Right hindlimb (tissue), 1 donor: Measurements from ENCODE around the gene HPCA.
A peak's percentile ranks its signal among the peaks of the same experiment; 100 is the strongest.

Experiments used
- DNase-seq: peaks from one replicate; pipeline ENCODE4 v3.0.0-alpha.2; 2018

The HPCA gene

DNA sequence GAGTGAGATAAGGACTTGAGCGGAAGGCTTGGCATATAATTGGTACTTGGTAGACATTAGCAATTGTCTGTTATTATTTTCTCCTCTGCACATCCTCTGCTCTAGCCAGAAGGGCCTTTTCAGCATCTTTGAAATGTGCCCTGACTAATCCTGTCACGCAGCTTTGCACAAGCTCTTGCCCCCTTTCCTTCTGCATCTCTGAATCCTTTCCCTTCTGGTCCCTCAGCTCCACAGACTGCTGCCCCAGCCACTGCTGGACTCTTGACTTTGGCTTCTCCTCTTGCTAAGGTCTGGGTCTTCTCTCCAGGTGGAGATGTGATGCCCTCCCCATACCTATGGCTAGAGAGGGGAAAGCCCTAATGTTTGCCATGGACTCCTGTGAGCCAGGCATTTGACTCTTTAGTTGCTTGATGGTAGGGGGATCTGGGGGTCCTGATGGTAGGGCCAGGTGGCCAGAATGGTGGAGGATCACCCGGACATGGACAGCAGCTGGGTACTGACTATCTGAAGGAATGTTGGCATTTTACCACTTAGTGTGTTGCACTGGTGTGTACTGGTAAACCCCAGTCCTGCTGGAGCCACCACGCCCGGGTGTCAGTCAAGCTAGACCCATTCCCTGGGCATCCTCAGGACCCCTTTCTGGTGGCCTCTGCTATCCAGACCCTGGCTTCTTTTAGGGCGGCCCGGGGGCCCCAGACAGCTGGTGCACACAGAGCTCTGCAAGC lies 4.4 kb downstream of the HPCA start:
- no peak for DNase-seq

DNA sequence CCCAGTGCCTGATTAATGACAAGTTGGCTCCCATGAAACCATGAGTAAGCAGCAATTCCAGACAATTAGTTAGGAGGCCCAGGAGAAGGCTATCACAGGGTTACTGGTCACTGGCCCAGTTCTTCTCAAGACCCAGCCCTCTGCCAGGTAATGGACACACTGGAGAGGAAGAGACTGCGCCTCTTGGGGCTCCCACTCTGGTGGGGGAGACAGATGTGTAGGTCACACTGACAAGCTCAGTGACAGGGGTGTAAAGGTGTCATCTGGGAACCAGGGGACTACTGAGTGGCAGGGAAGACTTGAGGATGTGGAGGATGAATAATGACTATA lies 4.9 kb downstream of the HPCA start:
- DNase-seq = no peak

DNA sequence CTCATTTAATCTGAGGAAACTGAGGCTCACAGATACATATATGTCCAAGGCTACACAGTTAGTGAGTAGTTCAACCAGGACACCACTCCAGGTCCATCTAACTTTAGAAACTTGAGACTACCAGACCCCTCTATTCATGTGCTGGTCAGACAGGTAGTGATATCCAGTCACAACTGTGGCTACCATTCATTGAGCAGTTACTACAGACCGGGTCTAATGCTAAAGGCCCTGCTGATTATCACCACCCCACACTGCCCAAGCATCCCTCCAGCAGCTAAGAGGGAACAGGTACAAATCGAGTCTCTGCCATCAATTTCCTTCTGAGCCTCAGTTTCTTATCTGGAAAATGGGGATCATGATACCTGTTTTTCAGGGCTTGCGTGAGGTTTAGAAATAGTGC lies 5.3 kb downstream of the HPCA start:
- DNase-seq = no peak

DNA sequence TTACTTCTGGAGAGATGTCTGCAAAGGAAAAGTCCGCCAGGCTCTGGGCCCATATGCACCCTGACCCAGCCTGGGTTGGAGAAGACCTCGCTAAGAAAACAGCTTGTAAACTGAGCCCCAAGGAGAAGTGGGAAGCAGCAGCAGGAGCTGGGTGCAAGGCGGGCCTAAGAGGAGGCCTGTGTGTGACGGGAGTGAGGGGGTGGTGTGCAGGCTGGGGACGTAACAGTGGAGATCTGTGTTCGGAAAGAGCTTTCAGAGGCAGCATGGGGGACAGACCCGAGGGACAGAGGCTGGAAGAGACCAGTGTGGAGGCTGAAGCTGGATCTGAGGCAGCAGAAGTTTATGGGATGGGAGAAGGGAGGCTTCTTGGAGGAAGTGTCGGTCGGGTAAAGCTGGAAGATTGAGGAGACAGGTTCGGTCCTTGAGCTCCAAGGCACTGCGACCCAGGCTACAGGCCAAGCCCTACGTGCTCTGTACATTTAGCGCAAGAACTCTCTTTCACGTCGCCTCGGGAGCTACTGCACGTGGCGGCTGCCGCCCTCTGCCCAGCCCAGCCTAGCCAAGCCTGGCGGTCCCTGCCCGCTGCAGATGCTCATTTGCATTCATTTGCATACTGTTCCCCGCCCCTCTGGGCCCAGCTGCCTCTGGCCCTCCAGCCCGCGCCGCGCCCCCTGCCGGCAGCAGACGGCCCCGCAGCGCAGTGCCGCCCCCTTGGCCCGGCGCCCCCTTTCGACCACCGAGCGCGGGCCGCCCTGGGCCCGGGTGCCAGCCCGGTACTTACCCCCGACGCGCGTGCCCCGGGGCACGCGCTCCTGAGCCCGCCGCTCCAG lies 6.3 kb downstream of the HPCA start:
- DNase-seq = peak; percentile 52

DNA sequence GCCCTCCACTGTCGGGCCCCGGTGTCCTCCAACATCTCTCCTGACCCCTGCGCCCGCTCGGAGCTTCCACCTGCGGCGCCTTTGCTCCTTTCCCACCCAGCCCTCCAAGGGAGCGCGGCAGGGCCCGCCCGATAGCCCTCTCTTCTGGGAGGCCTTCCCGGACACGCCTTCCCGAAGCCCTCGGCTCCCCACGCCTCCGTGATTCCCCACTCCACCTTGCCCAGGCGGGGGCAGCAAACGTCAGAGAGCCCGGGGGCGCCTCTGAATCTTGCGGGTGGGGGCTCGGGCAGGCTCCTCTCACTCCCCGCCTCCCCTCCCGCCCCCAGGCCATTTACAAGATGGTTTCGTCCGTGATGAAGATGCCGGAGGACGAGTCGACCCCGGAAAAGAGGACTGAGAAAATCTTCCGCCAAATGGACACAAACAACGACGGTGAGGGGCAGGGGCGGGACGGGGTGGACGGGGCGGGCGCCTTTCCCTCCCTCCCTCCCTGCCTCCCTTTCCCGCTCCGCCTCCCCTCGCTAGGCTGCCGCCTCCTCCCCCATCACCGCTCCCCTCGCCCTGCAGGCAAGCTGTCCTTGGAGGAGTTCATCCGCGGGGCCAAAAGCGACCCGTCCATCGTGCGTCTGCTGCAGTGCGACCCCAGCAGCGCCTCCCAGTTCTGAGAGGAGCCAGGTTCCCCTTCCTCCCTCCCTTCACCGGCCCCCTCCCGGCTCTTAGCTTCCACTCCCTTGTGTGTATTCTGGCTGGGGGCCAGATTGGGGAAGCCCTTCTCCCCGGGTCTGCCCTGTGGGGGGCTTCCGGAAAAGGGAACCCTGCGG lies 7.1 kb downstream of the HPCA start:
- peak; percentile 82 for DNase-seq

DNA sequence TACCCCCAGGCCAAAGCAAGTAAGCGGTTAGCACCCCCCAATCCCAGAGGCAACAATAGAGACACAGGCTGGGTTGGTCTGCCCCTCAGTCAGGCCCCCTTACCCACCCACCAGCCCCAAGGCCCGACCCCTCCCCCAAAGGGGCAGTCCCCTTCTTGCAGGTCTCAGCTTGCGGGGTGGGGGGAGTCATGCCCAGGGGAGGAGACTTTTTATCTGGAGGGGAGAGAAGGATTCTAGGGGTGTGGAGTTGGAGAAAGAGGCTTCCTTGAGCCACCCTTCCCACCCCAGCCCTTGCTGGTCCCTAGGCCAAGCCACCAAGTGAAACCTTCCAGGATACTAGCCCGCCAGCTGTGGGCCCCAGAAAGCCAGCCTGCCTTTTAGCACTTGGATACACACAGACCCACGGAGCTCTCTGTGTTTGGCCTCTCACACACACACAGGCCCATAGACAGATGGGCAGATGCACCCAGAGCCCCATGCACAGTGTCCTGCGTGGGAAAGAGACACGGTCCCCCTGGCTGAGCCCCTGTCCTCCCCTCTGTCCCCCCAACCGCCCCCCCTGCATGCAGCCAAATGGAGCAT lies 7.8 kb downstream of the HPCA start:
- peak; percentile 52 for DNase-seq

DNA sequence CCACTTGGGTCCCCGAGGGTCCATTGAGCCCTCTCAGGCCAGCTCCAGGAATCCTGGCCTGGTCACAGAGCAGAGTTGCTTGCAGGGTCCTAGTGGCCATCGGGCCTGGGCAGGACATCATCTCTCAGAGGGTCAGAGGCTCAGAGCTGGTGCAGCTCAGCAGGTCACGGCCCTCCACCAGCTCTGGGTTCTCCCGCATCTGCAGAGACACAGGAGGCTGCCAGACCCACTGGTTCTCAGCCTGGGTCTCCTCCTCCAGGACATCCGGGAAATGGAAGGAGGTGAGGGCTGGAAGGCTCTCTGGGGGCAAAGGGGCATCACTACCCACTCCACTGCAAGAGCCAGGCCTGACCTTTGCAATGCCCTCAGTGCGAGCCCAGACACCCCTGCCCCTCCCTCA lies 8.4 kb downstream of the HPCA start:
- no peak for DNase-seq

DNA sequence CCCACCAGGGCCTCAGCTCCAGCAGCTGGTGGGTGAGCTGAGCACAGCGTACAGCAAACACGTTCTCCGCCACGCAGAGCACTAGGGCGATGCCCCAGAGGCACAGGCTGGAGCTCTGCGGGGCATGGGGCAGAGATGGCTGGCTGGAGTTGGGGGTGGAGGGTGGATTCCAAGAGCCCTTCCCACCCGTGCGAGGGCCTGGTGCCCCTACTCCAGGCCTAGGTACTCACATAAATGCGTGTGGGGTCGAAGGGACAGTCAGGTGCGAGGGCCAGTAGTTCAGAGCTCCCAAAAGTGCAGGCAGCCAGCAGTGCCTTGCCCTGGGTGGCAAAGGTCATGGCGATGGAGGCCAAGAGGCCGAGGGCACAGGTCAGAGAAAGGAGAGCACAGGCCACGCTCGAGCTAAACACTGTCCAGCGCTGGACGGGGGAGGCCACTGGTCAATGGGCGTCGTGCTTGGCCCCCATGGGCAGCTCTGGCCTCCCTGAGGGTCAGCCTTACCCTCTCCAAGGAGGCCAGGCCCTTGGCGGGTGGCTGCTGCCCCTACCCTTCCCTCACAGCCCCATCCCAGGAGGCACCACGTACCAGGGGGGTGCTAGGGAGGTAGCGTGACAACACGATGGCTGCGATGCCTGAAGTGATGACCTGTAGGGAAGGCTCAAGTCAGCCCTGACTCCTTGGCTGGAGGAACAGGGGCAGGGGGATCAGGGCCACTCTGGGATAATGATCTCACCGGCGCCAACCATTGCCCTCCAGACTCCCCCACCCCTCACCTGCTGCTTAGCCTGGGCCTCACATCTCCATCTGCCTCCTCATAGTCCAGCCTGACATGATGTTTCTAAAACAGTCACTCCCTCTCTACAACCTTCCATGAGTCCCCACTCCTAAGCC lies 9.3 kb downstream of the HPCA start:
- no peak for DNase-seq

DNA sequence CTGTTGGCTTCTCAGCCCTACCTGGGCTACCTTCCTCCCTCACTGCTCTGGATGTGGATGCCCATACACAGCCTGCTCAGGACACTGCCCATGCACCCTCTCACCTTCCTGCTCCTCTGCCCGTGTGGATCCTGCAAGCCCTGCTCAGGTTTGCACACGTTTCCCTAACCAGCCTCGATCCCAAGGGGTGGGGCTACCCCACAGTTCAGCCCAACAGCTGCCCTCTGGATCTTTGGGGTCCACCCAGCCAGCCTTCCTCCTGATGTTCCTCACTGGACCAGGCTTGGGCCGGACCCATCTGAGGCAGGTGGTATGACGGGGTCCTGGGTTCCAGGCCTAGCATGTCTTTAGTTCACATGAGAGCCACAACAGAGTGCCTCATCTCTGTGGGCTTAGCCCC lies 10.2 kb downstream of the HPCA start:
- DNase-seq = no peak

DNA sequence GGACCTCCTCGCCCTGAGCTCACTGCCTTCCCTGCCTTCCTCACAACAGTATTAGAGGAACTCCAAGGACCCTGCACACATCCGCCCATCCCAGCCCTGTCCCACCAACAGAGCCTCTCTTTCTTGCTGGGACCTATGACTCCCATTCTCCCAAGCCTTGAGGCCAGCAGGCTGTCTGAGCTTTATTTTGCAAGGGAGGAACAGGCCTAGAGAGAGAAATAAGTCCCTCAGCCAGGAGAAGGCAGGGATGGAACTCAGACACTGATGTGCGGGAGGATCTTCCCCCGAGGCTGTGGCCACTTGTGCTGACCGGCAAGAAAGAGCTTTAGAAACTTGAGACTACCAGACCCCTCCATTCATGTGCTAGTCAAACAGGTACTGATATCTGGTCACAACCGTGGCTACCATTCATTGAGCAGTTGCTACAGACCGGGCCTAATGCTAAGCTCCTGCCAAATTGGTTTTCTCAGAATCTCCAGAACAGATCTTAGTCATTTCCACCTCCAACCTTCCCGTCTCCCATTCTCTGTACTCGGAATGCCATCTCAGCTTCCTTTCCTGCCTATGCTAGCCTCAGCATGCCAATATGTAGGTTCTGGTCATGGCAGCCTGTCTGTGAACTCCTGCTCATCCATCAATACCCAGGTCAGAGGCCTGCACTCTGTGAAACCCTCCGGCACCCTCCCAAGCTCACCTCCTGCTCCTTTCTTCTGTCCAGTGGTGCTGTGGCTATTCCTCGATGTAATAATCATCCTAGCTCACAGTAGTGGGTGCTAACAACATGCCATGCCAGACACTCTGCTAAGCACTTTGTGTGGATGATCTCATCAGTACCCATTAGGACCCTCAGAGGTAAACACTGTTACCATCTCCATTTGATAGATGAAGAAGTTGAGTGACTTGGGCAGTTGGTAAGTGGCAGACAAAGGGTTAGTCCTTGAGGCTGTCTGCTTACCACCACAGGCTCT lies 11.1 kb downstream of the HPCA start:
- no peak for DNase-seq

DNA sequence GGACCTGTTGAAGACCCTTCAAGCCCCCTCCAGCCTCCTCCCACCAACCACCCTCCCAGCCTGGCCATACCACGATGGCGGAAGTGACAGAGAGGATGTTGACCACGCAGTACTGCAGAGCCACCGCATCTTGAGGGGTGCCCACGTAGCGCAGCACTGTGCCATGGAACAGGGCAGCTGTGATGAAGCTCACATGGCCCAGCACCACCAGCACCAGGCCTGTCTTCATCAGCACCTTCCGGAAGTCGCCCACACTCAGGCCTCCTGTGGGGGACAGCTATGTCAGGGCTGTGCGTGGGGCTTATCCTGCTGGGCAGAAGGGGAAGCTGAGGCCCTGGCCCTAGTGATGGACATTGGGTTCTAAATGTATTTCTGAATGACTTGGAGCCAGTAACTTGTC lies 11.8 kb downstream of the HPCA start:
- no peak for DNase-seq

DNA sequence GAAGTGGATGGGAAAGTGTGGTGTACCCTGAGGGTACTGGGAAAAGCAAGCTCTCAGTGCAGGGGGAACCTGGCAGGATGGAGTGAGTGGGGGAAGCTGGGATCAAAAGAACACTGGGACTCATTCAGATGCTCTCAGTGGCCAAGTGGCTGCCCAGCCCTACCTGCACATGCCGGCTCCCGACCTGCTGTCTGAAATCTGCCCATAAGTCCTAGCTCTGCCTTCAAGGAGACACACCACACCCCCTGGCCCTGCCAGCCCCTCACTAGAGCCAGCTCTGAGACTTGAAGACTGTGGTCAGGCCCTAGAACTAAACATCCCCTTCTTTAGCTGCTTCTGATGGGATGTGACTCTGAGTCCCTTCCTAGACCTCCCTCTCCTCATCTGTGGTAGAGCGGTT lies 12.7 kb downstream of the HPCA start:
- DNase-seq = no peak

DNA sequence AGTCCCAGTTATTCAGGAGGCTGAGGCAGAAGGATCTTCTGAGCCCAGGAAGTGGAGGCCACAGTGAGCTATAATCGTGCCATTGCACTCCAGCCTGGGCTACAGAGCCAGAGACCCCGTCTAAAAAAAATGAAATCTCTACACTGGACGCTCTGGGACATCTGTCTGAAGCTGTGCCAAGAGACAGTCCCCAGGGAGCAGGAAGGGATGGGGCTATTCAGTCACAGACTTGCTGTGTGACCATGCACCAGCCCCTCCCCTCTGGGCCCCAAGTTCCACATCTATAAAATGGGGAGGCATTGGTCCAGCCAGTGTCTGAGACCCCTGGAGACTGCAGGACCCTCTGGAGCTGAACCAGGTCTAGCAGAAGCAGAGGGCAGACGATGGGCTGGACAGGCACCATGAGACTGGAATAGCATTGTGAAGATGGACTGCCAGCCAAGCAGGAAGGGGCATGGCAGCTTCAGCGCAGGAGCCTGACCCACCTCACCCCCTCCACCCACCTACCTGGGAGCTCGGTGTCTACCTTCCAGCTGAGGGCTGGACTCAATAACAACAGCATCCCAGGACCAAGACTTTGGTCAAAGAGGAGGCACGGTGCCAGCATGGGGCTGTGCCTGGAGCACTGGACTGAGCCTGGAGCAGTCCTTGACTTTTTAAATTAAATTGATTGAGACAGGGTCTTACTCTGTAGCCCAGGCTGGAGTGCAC lies 13.4 kb downstream of the HPCA start:
- DNase-seq = no peak

DNA sequence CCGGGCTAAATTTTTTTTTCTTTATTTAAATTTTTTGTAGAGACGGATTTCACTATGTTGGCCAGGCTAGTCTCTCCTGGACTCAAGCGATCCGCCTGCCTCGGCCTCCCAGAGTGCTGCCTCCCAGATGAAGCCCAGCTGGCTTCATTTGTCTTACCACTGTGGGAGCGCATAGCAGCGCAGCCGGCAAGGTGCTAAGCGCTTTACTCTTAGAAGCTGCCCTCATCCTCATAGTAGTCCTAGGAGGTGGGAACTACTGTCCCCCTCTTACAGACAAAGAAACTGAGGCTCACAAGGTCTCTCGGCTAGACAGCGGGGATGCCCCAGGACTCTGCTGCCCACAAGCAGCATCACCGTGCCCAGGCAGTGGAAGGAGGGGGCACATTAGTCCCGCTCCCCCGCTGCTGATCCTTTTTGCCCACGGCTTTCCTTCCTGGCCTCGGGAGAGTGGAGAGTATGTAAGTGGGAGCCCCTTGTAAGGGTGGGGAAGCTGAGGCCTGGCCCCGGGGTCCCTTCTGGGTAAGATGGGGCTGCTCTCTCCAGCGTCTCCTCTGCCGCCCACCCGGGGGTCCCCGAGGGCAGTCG lies 14.2 kb downstream of the HPCA start:
- no peak for DNase-seq

DNA sequence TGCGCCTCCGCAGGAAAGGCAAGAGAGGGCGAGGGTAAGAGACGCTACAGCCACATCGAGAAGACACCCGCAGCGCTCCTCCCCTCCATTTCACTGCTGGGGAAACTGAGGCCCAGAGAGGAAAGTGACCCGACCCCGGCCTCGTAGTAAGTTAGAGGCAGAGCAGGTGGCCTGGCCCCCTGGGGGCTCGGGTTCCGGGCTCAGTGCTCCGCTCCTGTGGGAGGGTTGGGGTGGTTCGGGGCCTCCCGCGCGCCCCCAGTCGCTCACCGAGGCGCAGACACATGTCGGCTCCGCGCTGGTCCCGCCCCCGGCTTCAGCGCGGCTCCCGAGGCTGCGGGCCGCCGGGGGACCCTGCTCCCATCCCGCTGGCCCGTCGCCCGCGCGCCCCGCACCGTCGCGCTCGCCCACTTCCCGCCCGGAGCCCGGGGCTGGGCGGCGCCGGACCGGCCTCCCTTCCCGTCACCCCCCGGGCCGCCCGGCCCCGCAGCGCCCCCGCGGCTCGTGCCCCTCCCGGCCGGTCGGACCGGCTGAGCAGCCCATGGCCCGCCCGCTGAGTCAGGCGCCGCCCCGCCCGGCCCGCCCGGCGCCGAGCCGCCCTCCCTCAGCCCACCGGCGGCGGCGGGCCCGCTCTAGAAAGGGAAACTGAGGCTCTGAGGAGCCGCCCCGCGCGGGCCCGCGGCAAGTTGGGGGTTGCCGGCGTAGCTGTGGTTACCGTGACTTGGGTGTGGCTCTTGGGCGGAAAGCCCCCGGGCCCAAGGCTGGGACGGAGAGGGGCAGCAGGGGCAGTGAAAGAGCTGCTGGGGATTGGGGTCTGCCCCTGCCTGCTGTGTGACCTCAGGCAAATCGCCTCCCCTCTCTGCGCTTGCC lies 14.9 kb downstream of the HPCA start, which contains the start of gene TMEM54:
TMEM54 (minus strand) TSS at position 434 of the 867 bp plus-strand sequence; CDS start at position 283, 151 bp downstream.
- peak; percentile 53 for DNase-seq

DNA sequence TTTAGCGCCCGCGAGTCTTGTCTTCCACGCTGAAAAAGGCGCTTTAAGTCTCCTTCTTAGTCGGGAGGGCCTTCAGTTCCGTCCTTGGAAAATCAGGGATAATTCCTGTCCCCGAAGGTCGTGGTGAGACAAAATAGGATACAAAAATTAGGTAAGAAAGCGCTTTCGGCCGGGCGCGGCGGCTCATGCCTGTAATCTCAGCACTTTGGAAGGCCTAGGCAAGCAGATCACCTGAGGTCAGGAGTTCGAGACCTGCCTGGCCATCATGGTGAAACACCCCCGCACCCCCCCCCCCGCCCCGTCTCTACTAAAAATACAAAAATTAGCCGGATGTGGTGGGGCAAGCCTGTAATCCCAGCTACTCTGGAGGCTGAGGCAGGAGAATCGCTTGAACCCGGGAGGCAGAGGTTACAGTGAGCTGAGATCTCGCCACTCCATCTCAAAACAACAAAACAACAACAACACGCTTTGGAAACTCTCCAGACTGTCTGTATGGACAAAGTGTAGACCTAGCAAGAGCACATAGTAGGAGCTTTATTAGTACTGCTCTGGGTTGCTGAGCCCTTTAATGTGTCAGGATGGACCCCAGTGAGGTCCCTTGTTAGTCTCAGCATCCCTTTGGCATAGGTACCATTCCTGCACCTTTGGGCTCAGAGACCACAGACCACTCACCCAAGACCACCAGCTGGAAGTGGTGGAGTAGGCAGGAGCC lies 15.7 kb downstream of the HPCA start:
- no peak for DNase-seq

DNA sequence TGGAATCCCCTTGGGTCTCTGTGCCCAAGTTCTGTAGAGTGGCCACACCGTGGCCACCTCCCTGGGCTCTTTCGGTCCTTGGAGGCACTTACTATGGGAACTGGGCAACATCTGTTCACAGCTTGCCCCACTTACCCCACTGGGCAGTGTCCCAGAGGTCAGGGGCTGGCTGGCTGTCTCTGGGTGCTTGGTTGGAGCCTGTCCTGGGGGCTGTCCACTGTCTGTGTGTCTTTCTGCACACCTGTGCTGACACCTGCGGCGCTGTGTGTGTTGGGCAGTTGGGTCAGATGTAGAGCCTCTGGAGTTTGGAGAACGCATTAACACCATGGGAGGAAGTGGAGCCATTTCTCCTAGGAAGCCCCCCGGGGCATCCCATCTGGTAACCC lies 16.2 kb downstream of the HPCA start:
- no peak for DNase-seq
